Measurements from ENCODE around the gene SERINC5. TPM values are rescaled to one million over a fixed set of nuclear protein-coding genes. Genes with fewer than 3 reads are reported as not detected.

The SERINC5 gene
- total RNA-seq, 4 donors from 2014 or later, result 9.5 to 54.5 (median 22.4) TPM

DNA sequence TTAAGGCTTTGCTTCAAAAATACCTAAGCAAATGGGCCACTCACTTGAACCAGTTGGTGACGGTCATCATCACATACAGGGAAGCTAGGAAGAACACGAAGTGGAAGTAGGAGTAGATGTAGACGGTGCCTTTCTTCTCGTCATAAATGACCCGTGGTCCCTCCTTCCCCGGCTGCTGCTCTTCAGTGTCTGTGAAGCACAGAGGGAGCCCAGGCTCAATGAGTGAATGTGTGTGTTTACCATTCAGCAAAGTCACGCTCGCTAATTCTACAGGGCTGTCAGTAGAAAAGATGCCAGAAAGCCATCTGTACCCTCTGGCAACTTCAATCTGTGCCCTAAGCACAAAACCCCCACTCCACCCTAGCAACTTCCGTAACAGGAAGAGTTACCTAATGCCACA, 109.8 kb downstream of the SERINC5 start:
- no peak overlapping the region for H3K4me3 ChIP-seq
- no peak for DNase-seq
- no peak overlapping the region for H3K27ac ChIP-seq
- H3K27me3 ChIP-seq, result no peaks in the 10 kb centered on the region
- TF ChIP-seq, protein P1, sequence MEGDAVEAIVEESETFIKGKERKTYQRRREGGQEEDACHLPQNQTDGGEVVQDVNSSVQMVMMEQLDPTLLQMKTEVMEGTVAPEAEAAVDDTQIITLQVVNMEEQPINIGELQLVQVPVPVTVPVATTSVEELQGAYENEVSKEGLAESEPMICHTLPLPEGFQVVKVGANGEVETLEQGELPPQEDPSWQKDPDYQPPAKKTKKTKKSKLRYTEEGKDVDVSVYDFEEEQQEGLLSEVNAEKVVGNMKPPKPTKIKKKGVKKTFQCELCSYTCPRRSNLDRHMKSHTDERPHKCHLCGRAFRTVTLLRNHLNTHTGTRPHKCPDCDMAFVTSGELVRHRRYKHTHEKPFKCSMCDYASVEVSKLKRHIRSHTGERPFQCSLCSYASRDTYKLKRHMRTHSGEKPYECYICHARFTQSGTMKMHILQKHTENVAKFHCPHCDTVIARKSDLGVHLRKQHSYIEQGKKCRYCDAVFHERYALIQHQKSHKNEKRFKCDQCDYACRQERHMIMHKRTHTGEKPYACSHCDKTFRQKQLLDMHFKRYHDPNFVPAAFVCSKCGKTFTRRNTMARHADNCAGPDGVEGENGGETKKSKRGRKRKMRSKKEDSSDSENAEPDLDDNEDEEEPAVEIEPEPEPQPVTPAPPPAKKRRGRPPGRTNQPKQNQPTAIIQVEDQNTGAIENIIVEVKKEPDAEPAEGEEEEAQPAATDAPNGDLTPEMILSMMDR (IDR thresholded peaks at IDR 0.05), result no peak
- TF ChIP-seq POLR2A (IDR thresholded peaks at IDR 0.05), result no peak
- peaks cover 0 to under 1% of the 10 kb centered on the region in 2 donors for H3K4me1 ChIP-seq
- no peaks in the 10 kb centered on the region for H3K9me3 ChIP-seq
- intact Hi-C loops (cut with DNase I; ENCODE audit: low total_unique reads), result no loop called here
- no peaks in the 10 kb centered on the region for H3K36me3 ChIP-seq

DNA sequence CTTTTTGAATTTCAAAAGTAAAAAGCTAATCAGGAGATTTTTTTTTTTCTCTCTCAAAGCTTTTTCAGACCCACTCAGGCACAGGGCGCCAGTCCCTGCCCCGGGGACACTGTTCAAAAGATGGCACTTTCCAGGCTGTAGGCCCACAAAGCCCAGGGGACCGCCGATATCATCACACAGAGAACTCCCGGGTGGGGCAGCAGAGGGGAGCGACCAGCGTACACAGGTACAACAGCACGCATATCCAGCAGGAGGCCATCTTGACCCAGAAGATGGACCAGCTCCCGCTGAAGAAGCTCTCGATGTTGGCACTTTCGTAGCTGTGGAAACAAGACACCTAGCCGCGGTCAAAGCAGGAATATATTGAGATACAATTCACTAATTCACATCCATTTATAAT, 112.4 kb downstream of the SERINC5 start:
- intact Hi-C loops (cut with DNase I; ENCODE audit: low total_unique reads), result no loop called here
- TF ChIP-seq, protein P1 (IDR thresholded peaks at IDR 0.05), result no peak
- TF ChIP-seq POLR2A (IDR thresholded peaks at IDR 0.05), result no peak

DNA sequence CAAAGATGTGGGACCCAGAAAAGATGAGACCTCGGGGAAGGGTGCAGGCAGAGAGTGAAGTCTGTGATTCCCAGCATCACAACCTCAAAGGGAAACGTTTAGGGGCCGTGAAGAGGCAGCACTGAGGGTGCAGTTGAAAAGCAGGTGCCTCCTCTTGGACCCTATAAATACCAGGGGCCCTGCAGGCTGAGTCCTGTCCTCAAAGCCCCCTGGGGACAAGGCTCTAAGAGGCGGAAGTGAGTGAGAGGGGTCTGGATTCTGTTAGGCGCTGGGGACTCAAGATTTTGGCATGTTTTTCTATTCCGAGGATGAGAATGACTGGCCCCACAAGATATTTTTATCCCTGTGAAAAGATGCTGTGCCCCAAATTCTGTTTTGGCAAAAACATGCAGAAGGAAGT, 112.9 kb downstream of the SERINC5 start:
- no peaks in the 10 kb centered on the region for H3K9me3 ChIP-seq
- H3K4me3 ChIP-seq, result no peak overlapping the region
- no peaks in the 10 kb centered on the region for H3K27me3 ChIP-seq
- no peaks in the 10 kb centered on the region for H3K36me3 ChIP-seq
- H3K4me1 ChIP-seq, result peaks cover 0 to 6% of the 10 kb centered on the region in 2 donors
- H3K27ac ChIP-seq, result peak overlapping the region in 1 of 2 donors; percentile 21
- intact Hi-C loops (cut with DNase I; ENCODE audit: low total_unique reads), result no loop called here
- TF ChIP-seq, protein P1 (IDR thresholded peaks at IDR 0.05), result no peak
- TF ChIP-seq POLR2A (IDR thresholded peaks at IDR 0.05), result no peak
- no peak for DNase-seq

More for the DNA sequence above, 112.4 kb downstream of the SERINC5 start:
- no peak overlapping the region for H3K27ac ChIP-seq
- H3K9me3 ChIP-seq, result no peaks in the 10 kb centered on the region
- no peak overlapping the region for H3K4me3 ChIP-seq
- no peaks in the 10 kb centered on the region for H3K36me3 ChIP-seq
- H3K27me3 ChIP-seq, result no peaks in the 10 kb centered on the region
- no peak for DNase-seq
- H3K4me1 ChIP-seq, result peaks cover 0 to 6% of the 10 kb centered on the region in 2 donors

DNA sequence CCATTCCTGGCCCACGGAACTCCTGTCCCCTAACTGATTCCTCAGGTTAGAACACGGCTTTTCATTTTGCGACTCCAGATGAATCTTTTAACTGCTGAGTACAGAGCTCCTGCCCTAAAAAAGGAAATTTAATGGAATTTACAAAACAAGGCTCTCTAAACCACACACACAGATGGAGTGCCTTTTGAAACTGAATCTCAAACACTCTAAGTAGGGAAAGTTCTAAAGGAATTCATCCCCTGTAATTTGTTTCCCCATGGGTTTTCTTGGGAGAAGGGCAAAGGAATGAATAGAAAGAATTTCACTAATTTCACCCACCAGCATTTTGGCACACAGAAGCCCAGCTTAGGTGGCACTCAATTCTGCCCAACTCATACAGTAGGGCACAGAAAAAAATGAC, 114.2 kb downstream of the SERINC5 start:
- H3K27me3 ChIP-seq, result no peaks in the 10 kb centered on the region
- peaks cover 0 to 6% of the 10 kb centered on the region in 2 donors for H3K4me1 ChIP-seq
- H3K27ac ChIP-seq, result peak overlapping the region; percentile 80 to 85
- H3K4me3 ChIP-seq, result no peak overlapping the region
- TF ChIP-seq, protein P1 (IDR thresholded peaks at IDR 0.05), result no peak
- DNase-seq, result no peak
- intact Hi-C loops (cut with DNase I; ENCODE audit: low total_unique reads), result no loop called here
- no peaks in the 10 kb centered on the region for H3K9me3 ChIP-seq
- no peaks in the 10 kb centered on the region for H3K36me3 ChIP-seq

DNA sequence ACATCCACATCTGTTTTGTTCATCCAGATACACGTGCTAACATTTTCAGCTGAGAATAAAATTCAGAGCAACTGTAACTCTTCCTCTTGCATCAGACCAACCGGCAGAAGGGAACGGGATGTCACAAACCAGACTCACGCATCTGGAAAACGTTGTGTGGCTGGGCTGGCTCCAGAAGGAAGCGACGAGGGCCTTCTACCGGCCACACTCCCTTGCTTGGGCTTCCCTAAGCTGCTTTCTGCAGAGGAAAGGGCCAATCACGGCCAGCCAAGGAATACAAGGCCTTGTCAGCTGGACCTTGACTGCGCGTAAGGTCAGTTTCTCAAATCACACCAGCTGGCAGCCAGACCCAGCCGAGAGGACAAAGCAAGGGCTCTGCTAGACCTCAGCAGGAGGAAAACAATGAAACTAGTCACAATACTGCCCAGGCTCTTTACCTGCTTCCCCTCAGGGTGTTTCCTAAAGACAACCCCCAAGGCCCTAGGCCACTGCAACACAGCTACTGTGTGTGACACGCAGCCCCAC, 114.6 kb downstream of the SERINC5 start:
- H3K4me1 ChIP-seq, result peaks cover 0 to 6% of the 10 kb centered on the region in 2 donors
- peak; percentile 83 to 85 for DNase-seq
- H3K27me3 ChIP-seq, result no peaks in the 10 kb centered on the region
- TF ChIP-seq POLR2A (IDR thresholded peaks at IDR 0.05), result peak in 1 of 2 donors; percentile 37
- TF ChIP-seq, protein P1 (IDR thresholded peaks at IDR 0.05), result no peak
- intact Hi-C loops (cut with DNase I; ENCODE audit: low total_unique reads), result no loop called here
- no peaks in the 10 kb centered on the region for H3K36me3 ChIP-seq
- no peak overlapping the region for H3K4me3 ChIP-seq
- peak overlapping the region; percentile 80 to 85 for H3K27ac ChIP-seq
- H3K9me3 ChIP-seq, result no peaks in the 10 kb centered on the region
